ENCODE data around the gene GPC5.

GRCh38 chr13:92513672-92514071 lies 1115.3 kb downstream of the GPC5 start:
- no peak for TF ChIP-seq POLR2A (IDR thresholded peaks at IDR 0.05)
- no peak for TF ChIP-seq CTCF (IDR thresholded peaks at IDR 0.05)
